ENCODE results near the gene OR10AD1.
"Not testable (repeated sequence)": the region's sequence is repeated elsewhere in the genome, so short reads cannot be mapped to it uniquely, and the experiment has no call there.

Gene OR10AD1

GRCh38 chr12:48157889-48158370, 45.2 kb downstream of the OR10AD1 start:
- DNase-seq = no peak

- peak; percentile 99 for DNase-seq
These were observed 45.8 kb downstream of the OR10AD1 start, which contains the start of gene ASB8 for GRCh38 chr12:48157018-48157888. TSS of gene ASB8 (minus strand) at chr12:48157515. CDS start at chr12:48153496, 4,019 bp downstream.

DNA sequence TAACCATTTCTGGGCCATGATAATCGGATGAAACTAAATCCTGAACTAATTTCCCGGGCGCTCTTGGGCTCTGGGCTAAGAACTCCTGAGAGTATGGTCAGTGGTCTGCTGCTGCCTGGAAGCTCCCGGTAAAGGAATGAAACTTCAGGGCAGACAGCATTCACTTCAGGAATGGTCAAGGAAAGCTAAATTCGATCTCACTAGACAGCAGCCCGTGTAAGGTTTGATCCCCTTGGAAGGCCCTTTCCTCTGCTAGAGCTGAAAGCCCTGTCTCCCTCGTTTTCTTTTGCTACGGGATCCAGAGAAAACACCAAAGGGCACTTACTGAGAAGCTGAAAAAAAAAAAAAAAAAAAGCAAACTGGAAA, 46.5 kb downstream of the OR10AD1 start:
- no peak for DNase-seq

- not testable (repeated sequence) for DNase-seq
These were observed 47.3 kb downstream of the OR10AD1 start for GRCh38 chr12:48155786-48156185.
